GM23338 (cell line): ENCODE measurements around the gene LYSMD1. TPM values are rescaled to one million over a fixed set of nuclear protein-coding genes. Genes with fewer than 3 reads are reported as not detected.

ENCODE experiments used
- ATAC-seq: fragments of 200-7000 bp; cut with Tn5 transposase; 3 replicates; pipeline ENCODE4 v1.9.1; 2020
- DNase-seq: peaks from one replicate; pipeline ENCODE4 v3.0.0-alpha.2; 2015; ENCODE audit warnings: low spot score
- H2AFZ ChIP-seq: fragments of 200-600 bp; sonication (generic); 2 replicates; pipeline ENCODE4 v1.8.0; 2016; ENCODE audit warnings: antibody characterized with exemption, mild to moderate bottlenecking, moderate library complexity
- H3F3A ChIP-seq: fragments of 200-600 bp; sonication (generic); replicated peaks from 2 replicates; pipeline ENCODE4 v1.8.0; 2017; ENCODE audit warnings: antibody characterized with exemption, mixed run types, low read depth
- H3K27ac ChIP-seq: fragments of 200-600 bp; sonication (generic); 2 replicates; pipeline ENCODE4 v1.6.1; 2016; ENCODE audit warnings: low read depth
- H3K27me3 ChIP-seq: fragments of 200-600 bp; sonication (generic); 2 replicates; pipeline ENCODE4 v1.8.0; 2016; ENCODE audit warnings: mild to moderate bottlenecking, mixed run types, moderate library complexity; ENCODE audit not compliant: insufficient read depth
- H3K36me3 ChIP-seq: fragments of 200-600 bp; sonication (generic); 2 replicates; pipeline ENCODE4 v1.8.0; 2016; ENCODE audit warnings: mild to moderate bottlenecking; ENCODE audit not compliant: insufficient read depth
- H3K4me1 ChIP-seq: fragments of 200-600 bp; sonication (generic); 2 replicates; pipeline ENCODE4 v1.8.0; 2016; ENCODE audit warnings: mild to moderate bottlenecking, moderate library complexity; ENCODE audit not compliant: insufficient read depth
- H3K4me2 ChIP-seq: fragments of 200-600 bp; sonication (generic); 2 replicates; pipeline ENCODE4 v1.7.1; 2017; ENCODE audit warnings: mixed run types
- H3K4me3 ChIP-seq: fragments of 200-600 bp; sonication (generic); 2 replicates; pipeline ENCODE4 v1.6.1; 2016; ENCODE audit warnings: mixed run types
- H3K79me2 ChIP-seq: fragments of 200-600 bp; sonication (generic); replicated peaks from 2 replicates; pipeline ENCODE4 v1.8.0; 2017; ENCODE audit warnings: mild to moderate bottlenecking; ENCODE audit not compliant: insufficient read depth
- H3K9me2 ChIP-seq: fragments of 200-600 bp; sonication (generic); 2 replicates; pipeline ENCODE4 v1.8.0; 2017; ENCODE audit not compliant: insufficient read depth
- H4K20me1 ChIP-seq: fragments of 200-600 bp; sonication (generic); replicated peaks from 2 replicates; pipeline ENCODE4 v1.8.0; 2017; ENCODE audit warnings: mild to moderate bottlenecking; ENCODE audit not compliant: insufficient read depth
- H3K27ac Mint-ChIP-seq: 2 replicates; pipeline ENCODE4 v1.8.0; 2020; ENCODE audit warnings: inconsistent platforms, mild to moderate bottlenecking, moderate library complexity, mixed read lengths
- H3K27me3 Mint-ChIP-seq: 3 replicates; pipeline ENCODE4 v1.8.0; 2022; ENCODE audit warnings: low read depth, mild to moderate bottlenecking, moderate library complexity, mixed read lengths, inconsistent platforms; ENCODE audit not compliant: insufficient read depth, poor library complexity
- H3K36me3 Mint-ChIP-seq: 3 replicates; pipeline ENCODE4 v1.8.0; 2021; ENCODE audit warnings: low read depth, mild to moderate bottlenecking, inconsistent platforms, moderate library complexity, mixed read lengths
- H3K4me1 Mint-ChIP-seq: 3 replicates; pipeline ENCODE4 v1.8.0; 2020; ENCODE audit warnings: mild to moderate bottlenecking, inconsistent platforms, mixed read lengths
- H3K4me3 Mint-ChIP-seq: 3 replicates; pipeline ENCODE4 v1.8.0; 2021; ENCODE audit warnings: moderate library complexity, mild to moderate bottlenecking, inconsistent platforms, mixed read lengths
- H3K9me3 Mint-ChIP-seq: 3 replicates; pipeline ENCODE4 v1.8.0; 2020; ENCODE audit warnings: moderate library complexity, mild to moderate bottlenecking, inconsistent platforms, mixed read lengths
- CREB1 ChIP-seq: fragments of 250-450 bp; sonication (Bioruptor Pico); IDR thresholded peaks from 2 replicates; pipeline ENCODE4 v1.5.0; 2020; ENCODE audit warnings: low read depth, mild to moderate bottlenecking, moderate library complexity
- EZH2 ChIP-seq: fragments of 200-600 bp; sonication (generic); IDR thresholded peaks from one replicate; pipeline ENCODE4 v1.8.0; 2017; ENCODE audit warnings: antibody characterized with exemption, mild to moderate bottlenecking, low read depth; ENCODE audit not compliant: unreplicated experiment
- EZH2phosphoT487 ChIP-seq: fragments of 200-600 bp; sonication (generic); IDR thresholded peaks from one replicate; pipeline ENCODE4 v1.8.1; 2018; ENCODE audit warnings: antibody characterized with exemption; ENCODE audit not compliant: unreplicated experiment
- JUNB ChIP-seq: IDR thresholded peaks from one replicate; pipeline ENCODE4 v1.6.1; 2016; ENCODE audit warnings: antibody characterized with exemption; ENCODE audit not compliant: unreplicated experiment
- NANOG ChIP-seq: IDR thresholded peaks from 2 replicates; pipeline ENCODE4 v1.6.1; 2016; ENCODE audit warnings: antibody characterized with exemption, borderline replicate concordance
- POLR2AphosphoS5 ChIP-seq: IDR thresholded peaks from 2 replicates; pipeline ENCODE4 v1.6.1; 2016; ENCODE audit warnings: antibody characterized with exemption, low read depth
- REST ChIP-seq: IDR thresholded peaks from one replicate; pipeline ENCODE4 v1.6.1; 2018; ENCODE audit warnings: antibody characterized with exemption; ENCODE audit not compliant: unreplicated experiment
- ZNF331 ChIP-seq: fragments of 250-450 bp; sonication (Bioruptor Pico); IDR thresholded peaks from 2 replicates; pipeline ENCODE4 v1.5.0; 2020; ENCODE audit warnings: low read depth, mild to moderate bottlenecking, moderate library complexity
- polyA plus RNA-seq: library from polyadenylated mRNA; unstranded; fragments of >200 nt; fragmentation: Nextera tagmentation; extraction: Ambion mirVana; gene quantifications from 2 replicates; pipeline ENCODE4 v1.2.1, GENCODE V29; 2016
- total RNA-seq: library from RNA; depleted of rRNA; stranded (reverse); fragments of >200 nt; shearing (Covaris generic); gene quantifications from 2 replicates; pipeline ENCODE4 v1.2.3, GENCODE V29; 2014
- TF ChIP-seq, protein P1 (sequence below): fragments of 250-450 bp; sonication (Bioruptor Pico); IDR thresholded peaks from 2 replicates; pipeline ENCODE4 v1.5.0; 2020; ENCODE audit warnings: mild to moderate bottlenecking, moderate library complexity
- TF ChIP-seq, protein P2 (sequence below), 2 experiments: fragments of 200-600 bp in 1 of 2; sonication (generic) in 1 of 2; conservative IDR thresholded peaks; 2 replicates each; pipeline versions ENCODE4 v1.5.1 to v1.6.1; 2016 to 2017; ENCODE audit warnings: antibody characterized with exemption in 2 of 2, low read depth in 2 of 2, mild to moderate bottlenecking in 2 of 2, moderate library complexity in 1 of 2

LYSMD1 gene
- total and polyA plus RNA-seq, 2 experiments from 2014 or later, result 3.6 to 6.4 TPM

DNA sequence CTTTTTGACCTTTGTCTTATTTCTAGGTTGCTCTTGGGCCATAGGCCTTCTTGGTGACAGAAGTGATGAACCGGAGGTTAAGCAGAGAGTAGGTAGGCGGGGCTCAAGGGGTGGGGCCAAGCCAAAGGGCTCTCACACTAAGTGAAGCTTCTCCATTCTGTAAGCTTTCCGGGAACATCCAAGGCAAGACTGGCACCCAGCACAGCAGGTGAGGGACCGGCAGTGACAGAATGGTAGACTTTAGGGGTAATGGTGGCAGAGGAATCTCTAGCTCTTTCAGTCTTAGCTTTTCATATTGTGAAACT lies 9.2 kb downstream of the LYSMD1 start, which contains the start of gene TNFAIP8L2:
Gene TNFAIP8L2, plus strand, starts transcription at position 135 of the 305 bp plus-strand sequence. CDS start 2,049 bp downstream, outside the sequence.
- Mint-ChIP-seq H3K27ac (no peak within 1 kb of the TSS; the same call in 1 of the 2 replicates), H3K36me3 (peaks cover 7% of the 10 kb centered on the region), H3K4me3 (no peak within 1 kb of the TSS), H3K27me3 (peaks cover 11% of the 10 kb centered on the region), H3K9me3 (no peaks in the 10 kb centered on the region), H3K4me1 (peaks cover 12% of the 10 kb centered on the region; the same call in 2 of the 3 replicates)
- Histone ChIP-seq H3K27ac (peak within 1 kb of the TSS; percentile 32; the same call in 1 of the 2 replicates), H2AFZ (no peak within 1 kb of the TSS), H4K20me1 (no peaks in the 10 kb centered on the region), H3K79me2 (no peaks in the 10 kb centered on the region), H3F3A (no peaks in the 10 kb centered on the region; the same call in 1 of the 2 replicates), H3K27me3 (no peaks in the 10 kb centered on the region), H3K36me3 (0 out of 2 replicates have a peak, but pooled peaks cover under 1% of the 10 kb centered on the region), H3K4me1 (peaks cover 5% of the 10 kb centered on the region; the same call in 1 of the 2 replicates), H3K9me2 (no peaks in the 10 kb centered on the region), H3K4me3 (no peak within 1 kb of the TSS), H3K4me2 (peak within 1 kb of the TSS; percentile 55; the same call in 1 of the 2 replicates)
- peak; percentile 80 for ATAC-seq
- peak; percentile 44 for DNase-seq
- TF ChIP-seq, protein P1, sequence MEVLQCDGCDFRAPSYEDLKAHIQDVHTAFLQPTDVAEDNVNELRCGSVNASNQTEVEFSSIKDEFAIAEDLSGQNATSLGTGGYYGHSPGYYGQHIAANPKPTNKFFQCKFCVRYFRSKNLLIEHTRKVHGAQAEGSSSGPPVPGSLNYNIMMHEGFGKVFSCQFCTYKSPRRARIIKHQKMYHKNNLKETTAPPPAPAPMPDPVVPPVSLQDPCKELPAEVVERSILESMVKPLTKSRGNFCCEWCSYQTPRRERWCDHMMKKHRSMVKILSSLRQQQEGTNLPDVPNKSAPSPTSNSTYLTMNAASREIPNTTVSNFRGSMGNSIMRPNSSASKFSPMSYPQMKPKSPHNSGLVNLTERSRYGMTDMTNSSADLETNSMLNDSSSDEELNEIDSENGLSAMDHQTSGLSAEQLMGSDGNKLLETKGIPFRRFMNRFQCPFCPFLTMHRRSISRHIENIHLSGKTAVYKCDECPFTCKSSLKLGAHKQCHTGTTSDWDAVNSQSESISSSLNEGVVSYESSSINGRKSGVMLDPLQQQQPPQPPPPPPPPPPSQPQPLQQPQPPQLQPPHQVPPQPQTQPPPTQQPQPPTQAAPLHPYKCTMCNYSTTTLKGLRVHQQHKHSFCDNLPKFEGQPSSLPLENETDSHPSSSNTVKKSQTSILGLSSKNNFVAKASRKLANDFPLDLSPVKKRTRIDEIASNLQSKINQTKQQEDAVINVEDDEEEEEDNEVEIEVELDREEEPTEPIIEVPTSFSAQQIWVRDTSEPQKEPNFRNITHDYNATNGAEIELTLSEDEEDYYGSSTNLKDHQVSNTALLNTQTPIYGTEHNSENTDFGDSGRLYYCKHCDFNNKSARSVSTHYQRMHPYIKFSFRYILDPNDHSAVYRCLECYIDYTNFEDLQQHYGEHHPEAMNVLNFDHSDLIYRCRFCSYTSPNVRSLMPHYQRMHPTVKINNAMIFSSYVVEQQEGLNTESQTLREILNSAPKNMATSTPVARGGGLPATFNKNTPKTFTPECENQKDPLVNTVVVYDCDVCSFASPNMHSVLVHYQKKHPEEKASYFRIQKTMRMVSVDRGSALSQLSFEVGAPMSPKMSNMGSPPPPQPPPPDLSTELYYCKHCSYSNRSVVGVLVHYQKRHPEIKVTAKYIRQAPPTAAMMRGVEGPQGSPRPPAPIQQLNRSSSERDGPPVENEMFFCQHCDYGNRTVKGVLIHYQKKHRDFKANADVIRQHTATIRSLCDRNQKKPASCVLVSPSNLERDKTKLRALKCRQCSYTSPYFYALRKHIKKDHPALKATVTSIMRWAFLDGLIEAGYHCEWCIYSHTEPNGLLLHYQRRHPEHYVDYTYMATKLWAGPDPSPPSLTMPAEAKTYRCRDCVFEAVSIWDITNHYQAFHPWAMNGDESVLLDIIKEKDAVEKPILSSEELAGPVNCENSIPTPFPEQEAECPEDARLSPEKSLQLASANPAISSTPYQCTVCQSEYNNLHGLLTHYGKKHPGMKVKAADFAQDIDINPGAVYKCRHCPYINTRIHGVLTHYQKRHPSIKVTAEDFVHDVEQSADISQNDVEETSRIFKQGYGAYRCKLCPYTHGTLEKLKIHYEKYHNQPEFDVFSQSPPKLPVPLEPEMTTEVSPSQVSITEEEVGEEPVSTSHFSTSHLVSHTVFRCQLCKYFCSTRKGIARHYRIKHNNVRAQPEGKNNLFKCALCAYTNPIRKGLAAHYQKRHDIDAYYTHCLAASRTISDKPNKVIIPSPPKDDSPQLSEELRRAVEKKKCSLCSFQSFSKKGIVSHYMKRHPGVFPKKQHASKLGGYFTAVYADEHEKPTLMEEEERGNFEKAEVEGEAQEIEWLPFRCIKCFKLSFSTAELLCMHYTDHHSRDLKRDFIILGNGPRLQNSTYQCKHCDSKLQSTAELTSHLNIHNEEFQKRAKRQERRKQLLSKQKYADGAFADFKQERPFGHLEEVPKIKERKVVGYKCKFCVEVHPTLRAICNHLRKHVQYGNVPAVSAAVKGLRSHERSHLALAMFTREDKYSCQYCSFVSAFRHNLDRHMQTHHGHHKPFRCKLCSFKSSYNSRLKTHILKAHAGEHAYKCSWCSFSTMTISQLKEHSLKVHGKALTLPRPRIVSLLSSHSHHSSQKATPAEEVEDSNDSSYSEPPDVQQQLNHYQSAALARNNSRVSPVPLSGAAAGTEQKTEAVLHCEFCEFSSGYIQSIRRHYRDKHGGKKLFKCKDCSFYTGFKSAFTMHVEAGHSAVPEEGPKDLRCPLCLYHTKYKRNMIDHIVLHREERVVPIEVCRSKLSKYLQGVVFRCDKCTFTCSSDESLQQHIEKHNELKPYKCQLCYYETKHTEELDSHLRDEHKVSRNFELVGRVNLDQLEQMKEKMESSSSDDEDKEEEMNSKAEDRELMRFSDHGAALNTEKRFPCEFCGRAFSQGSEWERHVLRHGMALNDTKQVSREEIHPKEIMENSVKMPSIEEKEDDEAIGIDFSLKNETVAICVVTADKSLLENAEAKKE, result no peak
- TF ChIP-seq EZH2, result no peak
- TF ChIP-seq REST, result no peak
- TF ChIP-seq, protein P2, sequence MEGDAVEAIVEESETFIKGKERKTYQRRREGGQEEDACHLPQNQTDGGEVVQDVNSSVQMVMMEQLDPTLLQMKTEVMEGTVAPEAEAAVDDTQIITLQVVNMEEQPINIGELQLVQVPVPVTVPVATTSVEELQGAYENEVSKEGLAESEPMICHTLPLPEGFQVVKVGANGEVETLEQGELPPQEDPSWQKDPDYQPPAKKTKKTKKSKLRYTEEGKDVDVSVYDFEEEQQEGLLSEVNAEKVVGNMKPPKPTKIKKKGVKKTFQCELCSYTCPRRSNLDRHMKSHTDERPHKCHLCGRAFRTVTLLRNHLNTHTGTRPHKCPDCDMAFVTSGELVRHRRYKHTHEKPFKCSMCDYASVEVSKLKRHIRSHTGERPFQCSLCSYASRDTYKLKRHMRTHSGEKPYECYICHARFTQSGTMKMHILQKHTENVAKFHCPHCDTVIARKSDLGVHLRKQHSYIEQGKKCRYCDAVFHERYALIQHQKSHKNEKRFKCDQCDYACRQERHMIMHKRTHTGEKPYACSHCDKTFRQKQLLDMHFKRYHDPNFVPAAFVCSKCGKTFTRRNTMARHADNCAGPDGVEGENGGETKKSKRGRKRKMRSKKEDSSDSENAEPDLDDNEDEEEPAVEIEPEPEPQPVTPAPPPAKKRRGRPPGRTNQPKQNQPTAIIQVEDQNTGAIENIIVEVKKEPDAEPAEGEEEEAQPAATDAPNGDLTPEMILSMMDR (conservative IDR thresholded peaks at IDR 0.05; ENCODE audit: low read depth in 2 of 2), result no peak
- TF ChIP-seq CREB1 (CRISPR knock-in tag), result no peak
- TF ChIP-seq EZH2phosphoT487, result no peak
- no peak for TF ChIP-seq ZNF331 (CRISPR knock-in tag)
- no peak for TF ChIP-seq JUNB
- TF ChIP-seq NANOG, result no peak
- TF ChIP-seq POLR2AphosphoS5, result no peak
